Neuronal stem cell (in vitro differentiated cells): Measurements from ENCODE around the gene PCK1.
A peak's percentile ranks its signal among the peaks of the same experiment; 100 is the strongest.

ENCODE experiments used
- DNase-seq: peaks from one replicate; pipeline ENCODE4 v3.0.0-alpha.2; 2013; ENCODE audit warnings: low spot score
- H2AFZ ChIP-seq: one replicate; pipeline ENCODE4 v1.6.1; 2013; ENCODE audit warnings: mild to moderate bottlenecking, low read length, inconsistent platforms
- H2AK5ac ChIP-seq: 2 replicates; pipeline ENCODE4 v1.6.1; 2013; ENCODE audit warnings: low read depth, mild to moderate bottlenecking, inconsistent platforms, low read length, moderate library complexity, mixed read lengths
- H2BK120ac ChIP-seq: 2 replicates; pipeline ENCODE4 v1.6.1; 2013; ENCODE audit warnings: low read depth, mild to moderate bottlenecking, inconsistent platforms, low read length, moderate library complexity, mixed read lengths
- H2BK12ac ChIP-seq: one replicate; pipeline ENCODE4 v1.6.1; 2013; ENCODE audit warnings: low read length, inconsistent platforms
- H2BK15ac ChIP-seq: 2 replicates; pipeline ENCODE4 v1.6.1; 2013; ENCODE audit warnings: mild to moderate bottlenecking, low read length, inconsistent platforms, mixed read lengths
- H2BK5ac ChIP-seq: one replicate; pipeline ENCODE4 v1.6.1; 2013; ENCODE audit warnings: inconsistent platforms, mild to moderate bottlenecking, low read length, moderate library complexity
- H3K14ac ChIP-seq: one replicate; pipeline ENCODE4 v1.6.1; 2013; ENCODE audit warnings: low read length, inconsistent platforms
- H3K18ac ChIP-seq: 2 replicates; pipeline ENCODE4 v1.6.1; 2013; ENCODE audit warnings: low read length, inconsistent platforms
- H3K23ac ChIP-seq: 2 replicates; pipeline ENCODE4 v1.6.1; 2013; ENCODE audit warnings: low read depth, mild to moderate bottlenecking, mixed read lengths, low read length, inconsistent platforms; ENCODE audit not compliant: poor library complexity
- H3K27ac ChIP-seq: replicated peaks from 3 replicates; pipeline ENCODE4 v1.5.1; 2013; ENCODE audit warnings: low read length, inconsistent platforms
- H3K27me3 ChIP-seq, 3 experiments: 2 replicates each; pipeline ENCODE4 v1.6.1; 2013; ENCODE audit warnings: low read length in 3 of 3, mild to moderate bottlenecking in 2 of 3, inconsistent platforms in 1 of 3, low read depth in 1 of 3, mixed read lengths in 1 of 3, moderate library complexity in 1 of 3; ENCODE audit not compliant: control insufficient read depth in 3 of 3, insufficient read depth in 3 of 3
- H3K36me3 ChIP-seq, 2 donors: replicated peaks in 1 of 2; 2 replicates each; pipeline ENCODE4 v1.6.1; 2013; ENCODE audit warnings: low read length in 2 of 2; ENCODE audit not compliant: control insufficient read depth in 2 of 2, insufficient read depth in 2 of 2
- H3K4ac ChIP-seq: 2 replicates; pipeline ENCODE4 v1.6.1; 2013; ENCODE audit warnings: inconsistent platforms, mild to moderate bottlenecking, low read length, moderate library complexity
- H3K4me1 ChIP-seq, 2 donors: 1 replicate in 1 of 2; 2 replicates in 1 of 2; pipeline ENCODE4 v1.6.1; 2013; ENCODE audit warnings: low read length in 2 of 2, low read depth in 1 of 2; ENCODE audit not compliant: control insufficient read depth in 2 of 2, insufficient read depth in 1 of 2
- H3K4me2 ChIP-seq: one replicate; pipeline ENCODE4 v1.6.1; 2013; ENCODE audit warnings: mild to moderate bottlenecking, low read length, inconsistent platforms; ENCODE audit not compliant: insufficient read depth, poor library complexity, severe bottlenecking
- H3K4me3 ChIP-seq, 2 donors: 2 replicates each; pipeline ENCODE4 v1.5.1; 2013; ENCODE audit warnings: low read length in 2 of 2, mild to moderate bottlenecking in 2 of 2, inconsistent platforms in 1 of 2, moderate library complexity in 1 of 2
- H3K79me1 ChIP-seq: one replicate; pipeline ENCODE4 v1.6.1; 2013; ENCODE audit warnings: low read depth, mild to moderate bottlenecking, inconsistent platforms, low read length, moderate library complexity
- H3K9ac ChIP-seq: one replicate; pipeline ENCODE4 v1.6.1; 2013; ENCODE audit warnings: mild to moderate bottlenecking, low read depth, low read length, inconsistent platforms; ENCODE audit not compliant: poor library complexity
- H3K9me3 ChIP-seq, 2 donors: replicated peaks in 1 of 2; 2 replicates each; pipeline versions ENCODE3 to v1.6.1; 2013; ENCODE audit warnings: low read length in 2 of 2, mild to moderate bottlenecking in 2 of 2, inconsistent platforms in 1 of 2, low read depth in 1 of 2, mixed read lengths in 1 of 2, moderate library complexity in 1 of 2; ENCODE audit not compliant: control insufficient read depth in 2 of 2, insufficient read depth in 1 of 2
- H4K8ac ChIP-seq: one replicate; pipeline ENCODE4 v1.6.1; 2013; ENCODE audit warnings: low read depth, mild to moderate bottlenecking, inconsistent platforms, low read length, moderate library complexity
- H4K91ac ChIP-seq: one replicate; pipeline ENCODE4 v1.6.1; 2013; ENCODE audit warnings: low read length, low read depth, mild to moderate bottlenecking, inconsistent platforms; ENCODE audit not compliant: poor library complexity
- WGBS, 2 donors: extraction: QIAGEN DNeasy Blood & Tissue Kit; methylation state at CpG; one replicate each; pipeline ENCODE4 v1.1.7; 2013; ENCODE audit warnings: missing lambda C conversion rate in 2 of 2, mixed read lengths in 1 of 2; ENCODE audit not compliant: insufficient read length in 2 of 2, insufficient replicate concordance in 1 of 2; ENCODE audit errors: extremely low coverage in 2 of 2; 5-methylcytosine and 5-hydroxymethylcytosine counted together

PCK1 gene

DNA sequence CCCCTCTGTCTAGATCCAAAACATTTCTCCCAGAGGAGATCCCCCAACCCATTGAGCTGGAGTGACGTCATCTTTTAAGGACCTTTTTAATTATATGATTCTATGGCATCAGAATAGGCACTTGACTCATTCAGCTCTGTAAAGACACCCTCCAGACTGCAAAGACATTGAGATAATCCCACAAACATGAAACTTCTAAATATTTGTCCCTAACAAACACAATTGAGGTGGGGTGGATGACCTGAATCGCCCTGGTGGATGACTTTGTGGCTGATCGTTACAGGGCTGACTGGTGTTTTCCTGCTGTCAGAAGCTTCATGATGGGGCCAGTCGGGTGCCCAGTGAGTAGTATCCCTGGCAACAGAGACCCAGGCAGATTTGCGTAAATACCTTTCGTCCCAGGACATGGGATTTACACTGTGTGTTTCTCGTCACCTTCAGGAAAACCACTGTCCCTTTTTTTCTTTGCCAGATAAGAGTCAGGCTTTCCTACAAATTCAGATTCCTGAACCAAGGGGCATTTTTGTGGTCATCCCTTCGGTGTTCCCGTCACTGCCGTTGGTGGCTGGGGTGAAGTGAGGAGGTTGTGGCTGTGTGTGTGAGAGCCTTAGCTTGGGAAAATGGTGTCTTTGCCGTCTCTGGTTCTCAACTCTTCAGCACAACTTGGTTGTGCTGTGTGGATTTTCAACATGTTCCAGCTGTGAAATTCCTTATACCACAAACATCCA lies 5.3 kb upstream of the PCK1 start:
- H2BK120ac ChIP-seq, result no peak overlapping the region
- no peak overlapping the region for H2AFZ ChIP-seq
- no peaks in the 10 kb centered on the region for H3K9me3 ChIP-seq
- no peak overlapping the region for H3K18ac ChIP-seq
- H3K14ac ChIP-seq, result no peak overlapping the region
- no peak overlapping the region for H3K9ac ChIP-seq
- no peak overlapping the region for H3K23ac ChIP-seq
- no peak overlapping the region for H4K8ac ChIP-seq
- peaks cover 0 to 43% (median 0%) of the 10 kb centered on the region in 3 experiments for H3K27me3 ChIP-seq
- no peak overlapping the region for H3K4me3 ChIP-seq
- H2BK5ac ChIP-seq, result no peak overlapping the region
- H2BK15ac ChIP-seq, result no peak overlapping the region
- H3K27ac ChIP-seq, result no peak overlapping the region
- WGBS, 2 donors, result no CpG with 5 or more reads among the region's 11 CpGs
- H2BK12ac ChIP-seq, result no peak overlapping the region
- H3K79me1 ChIP-seq, result no peaks in the 10 kb centered on the region
- H4K91ac ChIP-seq, result no peak overlapping the region
- H2AK5ac ChIP-seq, result no peak overlapping the region
- no peaks in the 10 kb centered on the region for H3K4me1 ChIP-seq
- H3K36me3 ChIP-seq, result no peaks in the 10 kb centered on the region
- H3K4me2 ChIP-seq, result no peak overlapping the region
- no peak overlapping the region for H3K4ac ChIP-seq
- no peak for DNase-seq

DNA sequence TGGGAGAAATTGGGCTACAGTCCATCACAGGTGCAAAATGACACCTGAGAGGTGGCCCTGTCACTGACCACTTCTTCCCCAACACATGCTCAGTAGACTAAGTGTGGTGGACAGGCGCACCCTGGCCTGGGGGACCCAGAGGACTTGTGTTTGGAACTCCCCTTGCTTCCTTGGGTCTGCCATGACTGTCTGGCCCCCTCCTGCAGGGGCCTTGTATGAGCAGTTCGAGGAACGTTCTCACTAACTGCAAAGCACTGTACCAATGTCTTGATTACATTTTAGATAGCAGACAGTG lies 4.0 kb upstream of the PCK1 start:
- Histone ChIP-seq H3K4ac (no peak overlapping the region), H3K36me3 (no peaks in the 10 kb centered on the region), H3K79me1 (no peaks in the 10 kb centered on the region), H3K4me1 (no peaks in the 10 kb centered on the region), H3K27ac (no peak overlapping the region), H3K4me3 (no peak overlapping the region), H2AK5ac (no peak overlapping the region), H3K4me2 (no peak overlapping the region), H2BK15ac (no peak overlapping the region), H3K14ac (no peak overlapping the region), H3K18ac (peak overlapping the region; percentile 21), H4K8ac (no peak overlapping the region), H2BK5ac (no peak overlapping the region), H3K23ac (no peak overlapping the region), H4K91ac (no peak overlapping the region), H2BK12ac (no peak overlapping the region), H3K9ac (no peak overlapping the region), H3K9me3 (no peaks in the 10 kb centered on the region), H2BK120ac (no peak overlapping the region), H2AFZ (no peak overlapping the region), H3K27me3 (peaks cover 0 to 49% (median 0%) of the 10 kb centered on the region in 3 experiments)
- DNase-seq, result no peak
- WGBS, 2 donors, result no CpG with 5 or more reads among the region's 3 CpGs

DNA sequence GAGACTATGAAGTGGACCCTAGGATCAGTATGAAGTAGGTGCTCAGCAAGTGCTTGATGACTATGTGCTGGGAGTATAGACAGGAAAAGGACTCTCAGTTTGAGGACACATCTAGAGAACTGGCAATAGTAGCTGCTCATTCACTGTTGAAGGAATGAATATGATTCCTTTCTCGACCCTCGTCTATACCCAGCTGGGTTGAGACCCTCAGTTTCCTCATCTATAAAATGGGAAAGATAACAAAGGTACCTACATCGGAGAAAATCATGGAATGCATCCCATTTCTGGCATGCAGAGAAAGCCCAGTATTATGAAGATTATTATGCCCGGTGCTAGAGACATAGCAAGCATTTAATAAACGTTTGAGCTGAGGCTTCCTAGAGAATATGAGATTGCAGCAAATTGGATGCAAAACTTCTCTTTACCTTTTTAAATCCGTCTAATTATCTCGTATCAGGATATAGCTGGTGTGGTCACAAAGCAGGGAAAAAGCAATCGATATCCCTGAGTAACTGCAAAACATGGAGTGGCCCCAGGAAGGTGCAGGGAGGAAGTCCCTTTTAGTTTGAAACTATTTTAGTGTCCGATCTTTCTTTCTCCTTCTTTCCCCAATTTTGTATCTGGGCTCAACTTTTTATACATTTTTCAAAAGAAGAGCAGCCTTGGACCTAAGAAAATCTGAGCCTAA lies 2.8 kb upstream of the PCK1 start:
- DNase-seq, result no peak
- Histone ChIP-seq H3K36me3 (no peaks in the 10 kb centered on the region), H2BK12ac (no peak overlapping the region), H3K27ac (no peak overlapping the region), H3K23ac (no peak overlapping the region), H3K14ac (no peak overlapping the region), H2AK5ac (no peak overlapping the region), H4K91ac (no peak overlapping the region), H3K4ac (no peak overlapping the region), H3K27me3 (peaks cover 0 to 58% (median 0%) of the 10 kb centered on the region in 3 experiments), H3K9me3 (no peaks in the 10 kb centered on the region), H4K8ac (no peak overlapping the region), H2BK15ac (no peak overlapping the region), H3K9ac (no peak overlapping the region), H3K18ac (no peak overlapping the region), H3K4me2 (no peak overlapping the region), H3K4me3 (no peak overlapping the region), H2AFZ (no peak overlapping the region), H3K79me1 (no peaks in the 10 kb centered on the region), H2BK5ac (no peak overlapping the region), H3K4me1 (no peaks in the 10 kb centered on the region), H2BK120ac (no peak overlapping the region)
- WGBS, 2 donors, result no CpG with 5 or more reads among the region's 9 CpGs

DNA sequence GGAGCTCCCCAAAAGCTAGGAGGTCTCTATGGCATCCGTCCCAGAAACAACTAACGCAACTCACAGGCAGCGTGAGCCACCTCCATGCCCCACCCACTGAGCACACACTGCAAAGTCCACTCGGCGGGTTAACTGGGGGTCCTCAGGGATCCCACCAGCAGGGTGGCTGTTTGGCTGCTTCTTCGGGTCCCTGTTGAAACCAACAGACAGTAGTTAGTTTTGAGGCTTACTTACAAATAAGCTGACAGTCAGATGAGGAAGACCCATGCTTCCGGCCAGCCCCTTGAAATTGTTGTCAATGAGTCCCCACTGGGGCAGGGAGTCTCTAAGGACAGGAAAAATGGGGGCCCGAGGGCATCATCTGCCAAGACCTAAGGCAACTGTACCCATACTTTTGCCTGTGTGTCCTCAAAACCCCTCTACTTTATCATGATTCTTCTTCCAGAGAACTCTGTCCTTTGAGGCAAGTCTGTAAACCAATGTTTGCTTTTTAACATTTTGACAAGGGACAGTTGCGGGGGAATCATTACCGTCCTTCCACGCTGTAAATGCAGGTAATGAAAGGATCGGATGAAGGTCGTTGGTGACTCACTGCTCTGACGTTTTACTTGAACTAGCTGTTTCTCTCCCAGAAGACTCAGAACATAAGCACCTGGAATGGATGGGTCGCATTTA lies 2.2 kb upstream of the PCK1 start:
- H2BK5ac ChIP-seq, result no peak overlapping the region
- H3K9ac ChIP-seq, result no peak overlapping the region
- no peaks in the 10 kb centered on the region for H3K4me1 ChIP-seq
- no peak overlapping the region for H2BK15ac ChIP-seq
- H3K36me3 ChIP-seq, result no peaks in the 10 kb centered on the region
- H3K9me3 ChIP-seq, result no peaks in the 10 kb centered on the region
- H3K14ac ChIP-seq, result no peak overlapping the region
- H3K4me2 ChIP-seq, result no peak overlapping the region
- no peak overlapping the region for H2AFZ ChIP-seq
- H3K27me3 ChIP-seq, result peaks cover 0 to 58% (median 0%) of the 10 kb centered on the region in 3 experiments
- H3K79me1 ChIP-seq, result no peaks in the 10 kb centered on the region
- no peak overlapping the region for H3K18ac ChIP-seq
- DNase-seq, result no peak
- WGBS, 2 donors, result no CpG with 5 or more reads among the region's 15 CpGs
- H4K91ac ChIP-seq, result no peak overlapping the region
- no peak overlapping the region for H2AK5ac ChIP-seq
- H2BK12ac ChIP-seq, result no peak overlapping the region
- H4K8ac ChIP-seq, result no peak overlapping the region
- no peak overlapping the region for H2BK120ac ChIP-seq
- H3K23ac ChIP-seq, result no peak overlapping the region
- no peak overlapping the region for H3K27ac ChIP-seq
- H3K4ac ChIP-seq, result no peak overlapping the region
- no peak overlapping the region for H3K4me3 ChIP-seq
